ENCODE data around the gene GFRA1. TPM values are rescaled to one million over a fixed set of nuclear protein-coding genes. Genes with fewer than 3 reads are reported as not detected.

The GFRA1 gene
- total and polyA plus RNA-seq, 11 donors, result 0.76 to 18.6 (median 1.4) TPM

GRCh38 chr10:116151076-116151475, 121.9 kb downstream of the GFRA1 start:
- no peaks in the 10 kb centered on the region for H3K27me3 ChIP-seq

GRCh38 chr10:116150606-116151005, 122.4 kb downstream of the GFRA1 start:
- DNase-seq, result no peak
- 51 to 63% (median 60%) methylated on average over 6 of the region's 6 CpGs for WGBS, 4 donors
- Histone ChIP-seq H3K36me3 (no peaks in the 10 kb centered on the region), H3K27me3 (no peaks in the 10 kb centered on the region), H3K9me3 (no peaks in the 10 kb centered on the region), H3K4me3 (no peak overlapping the region), H3K27ac (no peak overlapping the region), H3K4me1 (peaks cover 0 to 3% (median 0%) of the 10 kb centered on the region in 12 donors)
- ATAC-seq, result no peak
- TF ChIP-seq POLR2A (IDR thresholded peaks at IDR 0.05) (no peak), CTCF (IDR thresholded peaks at IDR 0.05) (no peak)
- intact Hi-C loops (cut with DNase I), result no loop called here

More at GRCh38 chr10:116151076-116151475, 121.9 kb downstream of the GFRA1 start:
- no peak overlapping the region for H3K27ac ChIP-seq
- peaks cover 0 to 3% (median 0%) of the 10 kb centered on the region in 12 donors for H3K4me1 ChIP-seq
- DNase-seq (no peak), ATAC-seq (no peak)
- intact Hi-C loops (cut with DNase I), result no loop called here
- no peaks in the 10 kb centered on the region for H3K36me3 ChIP-seq
- no peak for TF ChIP-seq CTCF (IDR thresholded peaks at IDR 0.05)
- TF ChIP-seq POLR2A (IDR thresholded peaks at IDR 0.05), result no peak
- H3K9me3 ChIP-seq, result no peaks in the 10 kb centered on the region
- H3K4me3 ChIP-seq, result no peak overlapping the region

- WGBS, 4 donors, result 61 to 72% (median 65%) methylated on average over 15 of the region's 15 CpGs
- no peaks in the 10 kb centered on the region for H3K9me3 ChIP-seq
- no peak overlapping the region for H3K27ac ChIP-seq
- H3K36me3 ChIP-seq, result no peaks in the 10 kb centered on the region
- no peak for ATAC-seq
- H3K27me3 ChIP-seq, result no peaks in the 10 kb centered on the region
- H3K4me1 ChIP-seq, result peaks cover 0 to 7% (median 0%) of the 10 kb centered on the region in 12 donors
- no peak overlapping the region for H3K4me3 ChIP-seq
- intact Hi-C loops (cut with DNase I), result no loop called here
- no peak for TF ChIP-seq CTCF (IDR thresholded peaks at IDR 0.05)
- no peak for TF ChIP-seq POLR2A (IDR thresholded peaks at IDR 0.05)
- DNase-seq, result no peak
Observed at GRCh38 chr10:116147147-116147905, 125.7 kb downstream of the GFRA1 start.

GRCh38 chr10:116146372-116147140, 126.5 kb downstream of the GFRA1 start:
- Histone ChIP-seq H3K27ac (no peak overlapping the region), H3K4me3 (no peak overlapping the region), H3K36me3 (no peaks in the 10 kb centered on the region), H3K4me1 (peaks cover 0 to 7% (median 0%) of the 10 kb centered on the region in 12 donors), H3K9me3 (no peaks in the 10 kb centered on the region), H3K27me3 (no peaks in the 10 kb centered on the region)
- 75 to 93% (median 89%) methylated on average over 3 of the region's 3 CpGs for WGBS, 4 donors
- intact Hi-C loops (cut with DNase I), result no loop called here
- no peak for TF ChIP-seq CTCF (IDR thresholded peaks at IDR 0.05)
- no peak for TF ChIP-seq POLR2A (IDR thresholded peaks at IDR 0.05)
- ATAC-seq (no peak), DNase-seq (no peak)
